Thyroid gland (tissue), 4 donors: ENCODE results near the gene ANTXR2. TPM values are rescaled to one million over a fixed set of nuclear protein-coding genes. Genes with fewer than 3 reads are reported as not detected.

Experiments
- DNase-seq, 2 donors: peaks; one replicate each; pipeline ENCODE4 v3.0.0-alpha.2; 2019
- H3K27ac ChIP-seq, 3 donors: fragments of 200-600 bp; sonication (generic); 1 replicate in 2 of 3; 2 replicates in 1 of 3; pipeline ENCODE4 v1.5.1; 2016 to 2019; ENCODE audit warnings: mild to moderate bottlenecking in 1 of 3, moderate library complexity in 1 of 3
- H3K27me3 ChIP-seq: fragments of 200-600 bp; sonication (generic); one replicate; pipeline ENCODE4 v1.5.1; 2019
- H3K36me3 ChIP-seq, 2 donors: fragments of 200-600 bp; sonication (generic); one replicate each; pipeline ENCODE4 v1.5.1; 2016 to 2019
- H3K4me1 ChIP-seq, 2 donors: fragments of 200-600 bp; sonication (generic); one replicate each; pipeline ENCODE4 v1.5.1; 2017 to 2019
- H3K4me3 ChIP-seq, 3 donors: fragments of 200-600 bp; sonication (generic); replicated peaks in 1 of 3; 1 replicate in 2 of 3; 2 replicates in 1 of 3; pipeline ENCODE4 v1.5.1; 2016; ENCODE audit warnings: mild to moderate bottlenecking in 1 of 3
- H3K9me3 ChIP-seq: fragments of 200-600 bp; sonication (generic); one replicate; pipeline ENCODE4 v1.5.1; 2017
- POLR2A ChIP-seq, 2 donors: fragments of 450-650 bp; IDR thresholded peaks; one replicate each; pipeline ENCODE4 v1.6.1; 2017; ENCODE audit warnings: antibody characterized with exemption in 2 of 2, mild to moderate bottlenecking in 2 of 2, moderate library complexity in 1 of 2
- WGBS, 2 donors: methylation state at CpG; one replicate each; pipeline ENCODE4 v1.1.5; 2017; 5-methylcytosine and 5-hydroxymethylcytosine counted together
- intact Hi-C: fragments of 100-400 bp; cut with DNase I; formaldehyde crosslinking; loops from one replicate; pipeline ENCODE4 v1.15.1; 2023
- total RNA-seq, 4 donors: library from RNA; depleted of rRNA; stranded (reverse); fragments of >200 nt; gene quantifications; one replicate each; pipeline ENCODE4 v1.2.3, GENCODE V29; 2016
- TF ChIP-seq, protein P1 (sequence below), 6 experiments: fragments of 200-600 bp in 3 of 6; fragments of 450-650 bp in 3 of 6; sonication (generic) in 3 of 6; IDR thresholded peaks; one replicate each; pipeline ENCODE4 v1.5.1; 2016 to 2019; ENCODE audit warnings: antibody characterized with exemption in 6 of 6, mild to moderate bottlenecking in 2 of 6, inconsistent platforms in 1 of 6, moderate library complexity in 1 of 6

ANTXR2 gene
- total RNA-seq, 4 donors from 2014 or later, result 21.2 to 46.1 (median 24.3) TPM

DNA sequence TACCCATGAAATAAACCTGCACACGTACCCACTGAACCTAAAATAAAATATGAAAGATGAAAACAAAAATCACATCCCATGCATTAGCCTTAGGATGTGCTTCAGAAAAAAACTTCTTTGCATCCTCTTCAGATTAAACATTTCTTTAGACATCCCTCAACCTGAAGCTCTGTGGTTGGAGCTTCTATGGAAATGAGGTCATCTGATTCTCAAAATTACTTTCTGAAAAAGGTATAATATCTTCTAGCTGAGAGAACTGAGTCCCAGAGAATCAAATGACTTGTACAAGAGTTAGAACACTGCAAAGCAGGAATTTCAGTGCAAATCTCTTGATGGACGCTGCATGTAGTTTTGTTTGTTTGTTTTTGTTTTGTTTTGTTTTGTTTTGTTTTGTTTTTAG lies 19.1 kb upstream of the ANTXR2 start:
- no peaks in the 10 kb centered on the region for H3K4me1 ChIP-seq
- intact Hi-C loops, result no loop called here
- no peak overlapping the region for H3K4me3 ChIP-seq
- WGBS, 2 donors, result 82 to 92% methylated on average over 2 of the region's 2 CpGs
- no peak overlapping the region for H3K27ac ChIP-seq
- no peak for TF ChIP-seq POLR2A (IDR thresholded peaks at IDR 0.05)
- TF ChIP-seq, protein P1, sequence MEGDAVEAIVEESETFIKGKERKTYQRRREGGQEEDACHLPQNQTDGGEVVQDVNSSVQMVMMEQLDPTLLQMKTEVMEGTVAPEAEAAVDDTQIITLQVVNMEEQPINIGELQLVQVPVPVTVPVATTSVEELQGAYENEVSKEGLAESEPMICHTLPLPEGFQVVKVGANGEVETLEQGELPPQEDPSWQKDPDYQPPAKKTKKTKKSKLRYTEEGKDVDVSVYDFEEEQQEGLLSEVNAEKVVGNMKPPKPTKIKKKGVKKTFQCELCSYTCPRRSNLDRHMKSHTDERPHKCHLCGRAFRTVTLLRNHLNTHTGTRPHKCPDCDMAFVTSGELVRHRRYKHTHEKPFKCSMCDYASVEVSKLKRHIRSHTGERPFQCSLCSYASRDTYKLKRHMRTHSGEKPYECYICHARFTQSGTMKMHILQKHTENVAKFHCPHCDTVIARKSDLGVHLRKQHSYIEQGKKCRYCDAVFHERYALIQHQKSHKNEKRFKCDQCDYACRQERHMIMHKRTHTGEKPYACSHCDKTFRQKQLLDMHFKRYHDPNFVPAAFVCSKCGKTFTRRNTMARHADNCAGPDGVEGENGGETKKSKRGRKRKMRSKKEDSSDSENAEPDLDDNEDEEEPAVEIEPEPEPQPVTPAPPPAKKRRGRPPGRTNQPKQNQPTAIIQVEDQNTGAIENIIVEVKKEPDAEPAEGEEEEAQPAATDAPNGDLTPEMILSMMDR (IDR thresholded peaks at IDR 0.05), result no peak
- no peaks in the 10 kb centered on the region for H3K27me3 ChIP-seq
- no peaks in the 10 kb centered on the region for H3K9me3 ChIP-seq
- H3K36me3 ChIP-seq, result no peaks in the 10 kb centered on the region
- no peak for DNase-seq

GRCh38 chr4:80091688-80092087 lies 18.7 kb upstream of the ANTXR2 start:
- intact Hi-C loops, result no loop called here
- TF ChIP-seq, protein P1 (IDR thresholded peaks at IDR 0.05), result no peak
- no peak for TF ChIP-seq POLR2A (IDR thresholded peaks at IDR 0.05)
- no peaks in the 10 kb centered on the region for H3K9me3 ChIP-seq
- no peak for DNase-seq
- H3K27ac ChIP-seq, result no peak overlapping the region
- no peak overlapping the region for H3K4me3 ChIP-seq
- no peaks in the 10 kb centered on the region for H3K27me3 ChIP-seq
- H3K36me3 ChIP-seq, result no peaks in the 10 kb centered on the region
- H3K4me1 ChIP-seq, result no peaks in the 10 kb centered on the region
- WGBS, 2 donors, result 89 to 93% methylated on average over 2 of the region's 2 CpGs

GRCh38 chr4:80091184-80091583 lies 18.2 kb upstream of the ANTXR2 start:
- DNase-seq, result no peak
- Histone ChIP-seq H3K4me1 (no peaks in the 10 kb centered on the region), H3K36me3 (no peaks in the 10 kb centered on the region), H3K27ac (no peak overlapping the region), H3K9me3 (no peaks in the 10 kb centered on the region), H3K27me3 (no peaks in the 10 kb centered on the region), H3K4me3 (no peak overlapping the region)
- WGBS, 2 donors, result 84 to 87% methylated on average over 3 of the region's 3 CpGs
- intact Hi-C loops, result no loop called here
- TF ChIP-seq, protein P1 (IDR thresholded peaks at IDR 0.05), result no peak
- TF ChIP-seq POLR2A (IDR thresholded peaks at IDR 0.05), result no peak

- Histone ChIP-seq H3K27me3 (no peaks in the 10 kb centered on the region), H3K27ac (no peak overlapping the region), H3K9me3 (no peaks in the 10 kb centered on the region), H3K4me1 (no peaks in the 10 kb centered on the region), H3K36me3 (no peaks in the 10 kb centered on the region), H3K4me3 (no peak overlapping the region)
- TF ChIP-seq POLR2A (IDR thresholded peaks at IDR 0.05), result no peak
- TF ChIP-seq, protein P1 (IDR thresholded peaks at IDR 0.05), result no peak
- intact Hi-C loops, result no loop called here
- no peak for DNase-seq
- 76 to 86% methylated on average over 1 of the region's 1 CpG for WGBS, 2 donors
These were observed 17.1 kb upstream of the ANTXR2 start for GRCh38 chr4:80090090-80090489.

DNA sequence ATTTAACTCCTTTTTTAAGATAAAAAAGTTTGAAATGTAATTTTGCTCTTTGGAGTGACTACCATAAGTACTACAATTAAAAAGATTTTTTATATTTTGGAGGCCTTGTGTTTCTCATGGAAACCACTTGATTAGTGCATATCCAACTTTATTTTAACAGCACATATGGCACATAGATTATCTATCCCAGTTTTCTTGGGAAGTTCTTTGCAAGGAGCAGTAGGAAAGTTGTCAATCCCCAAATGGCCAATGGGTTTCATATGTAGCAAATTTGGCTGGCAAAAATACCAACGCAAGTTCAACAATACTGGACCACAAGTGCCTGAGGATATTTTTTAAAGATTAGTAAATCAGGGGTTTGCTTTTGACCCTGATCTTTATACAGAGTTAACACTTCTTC lies 15.4 kb upstream of the ANTXR2 start:
- Histone ChIP-seq H3K27ac (no peak overlapping the region), H3K4me1 (no peaks in the 10 kb centered on the region), H3K4me3 (no peak overlapping the region), H3K9me3 (no peaks in the 10 kb centered on the region), H3K36me3 (no peaks in the 10 kb centered on the region), H3K27me3 (no peaks in the 10 kb centered on the region)
- TF ChIP-seq POLR2A (IDR thresholded peaks at IDR 0.05), result no peak
- TF ChIP-seq, protein P1 (IDR thresholded peaks at IDR 0.05), result no peak
- intact Hi-C loops, result no loop called here
- WGBS, 2 donors, result 92 to 100% methylated on average over 1 of the region's 1 CpG
- no peak for DNase-seq
